GM21717 (cell line): Measurements from ENCODE around the gene SPOCK1.
"Not testable (repeated sequence)": the region's sequence is repeated elsewhere in the genome, so short reads cannot be mapped to it uniquely, and the experiment has no call there.

Source experiments
- ATAC-seq: cut with Tn5 transposase; IDR thresholded peaks from one replicate; pipeline ENCODE4 v1.9.1; 2021; ENCODE audit warnings: mild to moderate bottlenecking, moderate library complexity; ENCODE audit not compliant: unreplicated experiment

The SPOCK1 gene

DNA sequence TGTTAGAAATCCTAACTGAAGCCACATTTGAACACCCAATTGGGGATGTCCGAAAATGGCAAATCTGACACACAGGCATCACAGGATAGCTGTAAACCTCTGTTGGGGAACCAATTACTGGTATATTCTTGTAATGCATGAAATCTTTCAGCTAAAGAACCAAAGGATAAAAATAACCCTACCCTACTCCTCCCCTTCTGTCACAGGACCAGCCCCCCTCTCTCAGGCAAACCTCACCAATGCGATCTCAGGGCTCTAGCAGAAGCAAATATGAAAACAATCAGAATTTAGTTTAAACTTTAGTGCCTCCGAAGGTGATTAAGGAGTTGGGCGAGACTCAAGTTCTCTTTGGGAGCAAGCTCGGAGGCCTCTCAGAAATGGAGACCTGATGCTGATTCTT is 499.3 kb downstream of the SPOCK1 start:
- ATAC-seq, result no peak

DNA sequence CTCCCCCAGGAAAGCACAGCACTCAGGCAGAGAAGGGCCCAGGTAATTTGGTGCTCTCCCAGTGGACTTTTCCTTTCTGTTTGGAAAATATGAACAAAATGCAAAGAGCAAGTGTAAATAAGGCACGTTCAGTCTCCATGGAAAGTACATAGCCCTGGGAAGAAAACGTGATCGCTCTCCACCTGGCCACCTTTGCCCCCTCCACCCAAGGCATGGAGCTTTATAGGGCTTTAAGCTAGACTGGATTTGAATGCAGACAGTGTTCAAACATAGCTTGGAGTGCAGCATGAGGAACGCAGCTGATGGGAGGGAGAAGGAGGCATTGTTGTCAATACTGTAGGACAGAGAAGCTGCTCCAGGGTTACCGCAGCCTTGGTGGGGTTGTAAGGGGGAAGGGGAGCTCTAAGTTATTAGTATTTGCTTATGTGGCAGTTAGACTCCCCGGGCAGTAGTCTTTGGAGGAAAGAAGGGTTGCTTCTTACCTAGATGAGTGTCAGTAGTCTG is 500.2 kb downstream of the SPOCK1 start:
- ATAC-seq, result no peak

DNA sequence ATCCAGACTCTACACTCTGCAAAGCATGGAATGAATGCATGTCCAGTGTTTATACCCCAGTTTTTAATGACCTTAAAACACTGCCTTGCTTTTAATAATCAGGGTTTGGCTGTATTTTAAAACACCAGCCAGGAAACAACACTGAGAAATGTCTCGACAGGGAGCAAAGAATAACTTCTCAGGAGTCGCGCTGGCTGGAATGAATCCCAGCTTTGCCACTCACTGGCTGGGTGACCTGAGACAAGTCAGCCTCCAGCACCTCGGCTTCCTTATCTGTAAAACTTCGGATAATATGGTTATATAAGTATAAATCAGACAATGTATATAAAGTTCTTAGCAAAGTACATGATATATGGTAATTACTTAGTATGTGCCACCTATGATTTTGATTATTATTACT is 505.0 kb downstream of the SPOCK1 start:
- no peak for ATAC-seq

DNA sequence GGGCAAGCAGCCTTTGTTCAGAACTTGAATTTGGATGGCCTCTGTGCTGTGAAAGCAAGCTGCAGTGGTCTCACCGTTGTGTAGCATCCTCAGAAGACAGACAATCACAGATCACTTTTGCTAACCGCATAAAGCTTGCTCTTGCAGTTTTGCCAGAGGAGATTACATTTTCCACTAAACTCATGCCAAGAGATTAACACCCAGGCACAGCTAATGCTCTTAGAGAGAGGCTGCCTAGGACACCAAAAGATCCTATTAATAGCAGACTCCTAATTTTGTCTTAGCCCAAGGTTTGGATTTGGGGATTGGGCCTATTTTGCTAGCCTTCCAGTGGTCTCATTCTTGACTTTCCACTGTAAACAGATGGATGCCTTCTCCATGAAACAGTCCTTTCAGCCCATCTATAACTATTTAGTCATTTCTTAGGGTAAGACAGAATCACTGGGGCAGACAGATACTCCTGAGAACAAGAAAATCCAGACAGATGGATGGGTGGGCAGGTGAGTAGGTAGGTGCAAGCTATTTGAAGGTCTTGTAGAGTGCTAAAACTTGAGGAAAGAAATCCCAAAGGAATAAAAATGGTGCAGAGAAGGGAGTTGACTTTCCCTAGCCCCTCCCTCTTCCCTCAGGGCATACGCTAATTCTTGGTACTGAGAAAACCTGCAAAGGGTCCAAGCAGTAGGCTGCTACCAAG is 506.2 kb downstream of the SPOCK1 start:
- no peak for ATAC-seq

DNA sequence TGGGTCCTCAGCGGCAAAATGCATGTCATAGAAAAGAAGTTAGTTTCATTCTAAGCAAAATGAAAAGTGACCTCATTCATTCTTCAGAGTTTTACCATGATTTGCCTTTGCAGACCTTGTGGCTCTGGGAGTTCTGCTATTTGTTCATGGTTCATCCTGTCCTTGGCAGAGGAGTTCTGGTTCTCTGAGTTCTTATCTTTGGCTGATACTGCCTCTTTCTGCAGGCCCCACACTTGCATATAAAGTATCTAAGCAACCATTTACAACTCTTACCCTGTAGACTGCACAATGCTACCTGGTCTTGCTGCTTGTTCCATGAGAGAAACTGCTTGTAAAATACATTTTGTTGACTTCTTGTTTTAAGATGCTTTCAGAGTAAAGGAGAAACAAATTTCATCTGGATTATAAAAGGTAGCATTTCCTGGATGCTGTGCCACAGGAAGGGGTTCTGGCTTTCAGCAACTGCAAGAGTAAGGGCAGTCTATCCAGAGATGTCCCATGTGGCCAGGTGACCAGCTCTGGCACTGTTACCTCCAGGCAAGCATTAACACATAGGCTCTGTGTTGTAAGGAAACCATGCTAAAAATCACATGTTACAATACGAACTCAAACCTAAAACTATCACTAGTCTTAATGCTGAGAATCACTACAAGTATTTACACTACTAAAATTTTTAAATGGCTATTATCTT is 513.2 kb downstream of the SPOCK1 start:
- no peak for ATAC-seq

DNA sequence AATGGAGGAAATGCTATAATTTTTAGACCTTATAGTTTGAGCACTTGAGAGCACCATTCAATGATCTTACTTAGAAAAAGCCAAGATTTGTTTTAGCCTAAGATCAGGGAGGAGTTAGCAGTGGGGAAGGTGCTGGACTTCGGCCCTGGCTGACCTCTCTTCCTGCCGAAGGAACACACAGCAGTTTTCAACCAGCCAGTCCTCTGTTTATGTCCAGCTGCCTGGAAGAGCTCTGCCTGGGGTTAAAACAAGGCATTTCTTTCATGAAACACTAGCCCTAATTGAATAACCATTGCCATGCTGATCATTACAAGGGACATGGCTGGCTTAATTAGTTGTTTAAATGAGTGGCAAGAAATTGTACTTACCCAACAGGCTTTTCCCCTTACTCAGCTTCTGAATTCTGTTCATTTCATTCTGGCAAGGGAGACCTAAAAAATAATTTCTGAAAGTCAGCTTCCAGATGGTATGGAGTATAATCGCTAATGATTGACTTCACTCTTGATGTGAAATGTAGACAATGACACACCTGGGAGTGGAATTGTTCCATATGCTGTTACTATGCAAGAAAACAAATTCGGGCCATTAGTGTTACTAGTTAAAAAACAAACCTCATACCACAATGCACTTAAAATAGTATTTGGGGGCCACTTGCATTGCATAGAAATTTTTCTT is 514.2 kb downstream of the SPOCK1 start:
- ATAC-seq, result no peak

DNA sequence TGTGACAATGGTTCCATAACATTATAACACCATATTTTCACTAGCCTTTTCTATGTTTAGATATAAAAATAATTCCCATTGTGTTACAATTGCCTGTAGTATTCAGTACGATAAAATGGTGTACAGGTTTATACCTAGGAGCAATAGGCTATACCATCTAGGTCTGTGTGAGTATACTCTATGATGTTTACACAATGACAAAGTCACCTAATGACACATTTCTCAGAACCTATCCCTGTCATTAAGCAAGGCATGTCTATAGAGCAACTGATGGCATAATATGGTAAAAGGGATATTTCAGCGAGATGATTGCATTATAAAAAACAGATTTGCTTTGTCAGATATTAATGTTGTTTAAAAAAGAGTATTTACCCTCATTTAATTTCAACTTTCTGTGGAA is 517.2 kb downstream of the SPOCK1 start:
- ATAC-seq, result no peak

DNA sequence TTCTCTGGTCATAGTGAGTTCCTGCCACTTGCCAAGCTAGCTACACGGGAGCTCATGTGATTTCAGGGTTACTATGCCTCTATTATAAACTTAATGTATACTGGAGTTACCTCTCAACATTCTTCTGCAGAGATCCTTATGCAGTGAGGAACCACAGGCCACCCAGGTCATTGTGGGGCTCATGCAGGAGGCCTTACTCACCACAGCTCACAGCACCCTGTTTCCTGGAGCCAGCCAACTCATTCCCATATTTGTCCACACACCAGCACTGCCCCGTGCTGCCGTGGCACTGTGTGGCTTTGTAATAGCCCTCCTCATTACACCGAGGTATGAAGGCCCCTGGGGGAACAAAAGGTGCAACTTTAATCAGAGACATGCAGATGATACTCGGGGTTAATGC is 520.0 kb downstream of the SPOCK1 start:
- no peak for ATAC-seq

DNA sequence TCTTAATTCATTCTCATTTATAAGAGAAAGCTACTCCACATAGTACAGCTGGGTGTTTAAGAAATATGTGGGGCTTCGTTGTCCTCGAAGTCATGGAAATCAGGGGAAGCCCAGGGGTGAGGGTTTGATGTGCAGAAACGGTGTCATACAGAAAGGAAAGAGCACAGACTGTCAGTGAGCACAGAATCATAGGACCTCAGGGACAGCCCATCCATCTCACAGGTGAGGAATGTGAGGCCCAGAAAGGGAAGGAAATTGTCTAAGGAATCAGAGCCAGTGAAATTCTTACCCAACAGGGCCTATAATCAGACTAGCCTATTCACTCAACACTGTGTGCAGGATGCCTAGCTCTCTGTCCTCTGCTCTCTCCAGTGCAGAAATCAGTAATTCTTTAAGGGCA is 535.6 kb downstream of the SPOCK1 start:
- ATAC-seq, result no peak

DNA sequence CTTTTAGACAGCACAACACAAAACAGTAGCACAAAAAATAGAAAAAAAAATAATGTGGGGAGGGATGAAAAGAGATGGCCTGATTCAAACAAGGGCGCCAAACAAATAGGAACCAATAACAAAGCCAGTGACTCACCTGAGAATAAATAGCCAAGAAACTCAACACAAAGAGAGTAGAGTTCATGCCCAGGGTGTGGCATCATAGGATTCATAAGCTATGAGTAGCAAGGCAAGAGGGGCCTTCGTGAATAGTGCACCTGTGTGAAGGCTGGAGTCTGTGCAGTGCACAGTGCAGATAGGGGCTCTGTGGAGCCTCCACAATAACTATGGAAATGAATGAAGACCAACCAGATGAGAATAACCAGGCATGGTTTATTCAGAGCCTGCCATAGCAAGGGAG is 541.7 kb downstream of the SPOCK1 start:
- ATAC-seq, result no peak

DNA sequence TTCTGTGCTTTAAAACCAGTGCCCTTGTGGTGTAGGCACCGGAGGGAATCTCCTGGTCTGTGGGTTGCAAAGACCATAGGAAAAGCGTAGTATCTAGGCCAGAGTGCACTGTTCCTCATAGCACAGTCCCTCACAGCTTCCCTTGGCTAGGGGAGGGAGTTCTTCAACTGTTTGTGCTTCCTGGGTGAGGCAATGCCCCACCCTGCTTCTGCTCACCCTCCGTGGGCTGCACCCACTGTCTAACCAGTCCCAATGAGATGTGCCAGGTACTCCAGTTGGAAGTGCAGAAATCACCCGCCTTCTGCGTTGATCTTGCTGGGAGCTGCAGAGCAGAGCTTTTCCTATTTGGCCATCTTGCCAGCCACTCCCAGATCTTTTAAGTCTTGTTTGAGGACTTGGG is 545.0 kb downstream of the SPOCK1 start:
- not testable (repeated sequence) for ATAC-seq

DNA sequence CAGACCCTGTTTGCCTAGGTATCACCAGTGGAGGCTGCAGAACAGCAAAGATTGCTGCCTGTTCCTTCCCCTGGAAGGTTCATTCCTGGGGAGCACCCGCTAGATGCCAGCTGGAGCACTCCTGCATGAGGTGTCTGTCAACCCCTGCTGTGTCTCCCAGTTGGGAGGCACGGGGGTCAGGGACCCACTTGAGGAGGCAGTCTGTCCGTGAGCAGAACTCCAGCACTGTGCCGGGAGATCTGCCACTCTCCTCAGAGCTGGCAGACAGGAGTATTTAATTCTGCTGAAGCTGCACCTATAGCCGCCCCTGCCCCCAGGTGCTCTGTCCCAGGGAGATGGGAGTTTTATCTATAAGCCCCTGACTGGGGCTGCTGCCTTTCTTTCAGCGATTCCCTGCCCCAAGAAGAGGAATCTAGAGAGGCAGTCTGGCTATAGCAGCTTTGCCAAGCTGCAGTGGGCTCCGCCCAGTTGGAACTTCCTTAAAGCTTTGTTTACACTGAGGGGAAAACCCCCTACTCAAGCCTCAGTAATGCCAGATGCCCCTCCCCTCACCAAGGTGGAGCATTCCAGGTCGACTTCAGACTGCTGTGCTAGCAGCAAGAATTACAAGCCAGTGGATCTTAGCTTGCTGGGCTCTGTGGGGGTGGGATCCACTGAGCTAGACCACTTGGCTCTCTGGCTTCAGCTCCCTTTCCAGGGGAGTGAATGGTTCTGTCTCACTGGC is 545.6 kb downstream of the SPOCK1 start:
- ATAC-seq, result not testable (repeated sequence)

DNA sequence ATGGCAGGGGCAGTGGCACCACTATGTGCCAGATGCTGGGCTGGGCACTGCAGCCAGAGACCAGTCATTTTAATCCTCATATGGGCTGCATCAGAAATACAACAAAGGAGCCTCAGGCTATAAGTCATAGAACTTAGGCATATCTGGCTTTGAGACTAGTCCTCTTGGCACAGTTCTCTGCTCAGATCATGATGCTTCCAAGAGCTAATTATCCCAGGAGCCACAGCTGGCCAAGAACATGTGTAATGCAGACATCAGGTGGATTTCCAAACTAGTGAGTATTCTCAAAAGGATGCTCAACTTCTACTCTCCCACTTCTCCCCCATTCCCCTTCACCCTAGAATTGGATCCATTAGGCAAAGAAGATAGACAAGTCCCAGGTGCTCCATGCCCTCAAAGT is 571.6 kb downstream of the SPOCK1 start:
- no peak for ATAC-seq

DNA sequence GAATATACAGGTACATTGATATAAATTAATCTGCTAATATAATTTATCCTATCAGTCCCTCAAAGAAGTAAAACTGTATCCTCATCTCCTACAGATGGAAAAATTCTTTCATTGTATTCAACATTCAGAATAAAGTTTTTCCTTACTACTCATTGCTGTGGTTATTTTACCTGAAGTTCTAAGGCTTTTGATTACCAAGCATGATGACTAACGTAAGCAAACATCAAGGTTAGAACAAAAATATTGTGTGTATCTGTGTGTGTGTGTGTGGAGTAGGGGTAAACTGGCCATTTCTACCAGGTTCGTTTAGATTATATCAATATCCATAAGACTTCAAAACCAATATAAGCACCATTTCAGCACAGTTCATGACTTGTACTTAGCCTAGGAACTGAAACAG is 573.1 kb downstream of the SPOCK1 start:
- ATAC-seq, result no peak
